ACHN (cell line): Measurements from ENCODE around the gene HNRNPH1.

Source experiments
- DNase-seq: peaks from one replicate; pipeline ENCODE4 v3.0.0-alpha.2; 2015
- in situ Hi-C: cut with HindIII; loops from 2 replicates; pipeline ENCODE4 v1.10.0; 2017; ENCODE audit warnings: low sequenced_read_pairs, low pct_ligation_motif_present, low pct_unique_long_range_greater_than_20kb

Gene HNRNPH1

DNA sequence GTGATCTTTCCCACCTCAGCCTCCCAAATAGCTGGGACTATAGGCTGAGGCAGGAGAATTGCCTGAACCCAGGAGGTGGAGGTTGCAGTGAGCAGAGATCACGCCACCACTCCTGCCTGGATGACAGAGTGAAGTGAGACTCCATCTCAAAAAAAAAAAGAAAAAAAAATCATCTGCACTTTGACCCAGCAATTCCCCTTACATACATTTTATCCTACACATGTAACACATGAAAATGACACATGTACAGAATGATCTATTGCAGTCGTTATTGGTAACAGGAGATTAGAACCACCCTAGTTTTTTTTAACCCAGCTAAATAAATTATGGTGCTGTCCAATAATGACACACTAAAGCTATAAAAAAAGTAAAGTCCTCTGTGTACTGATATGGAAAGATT lies 58.9 kb downstream of the HNRNPH1 start:
- DNase-seq = no peak

More for the DNA sequence above, 58.9 kb downstream of the HNRNPH1 start:
- in situ Hi-C loops = no loop called here
